Gastroesophageal sphincter (tissue), 3 donors: Measurements from ENCODE around the gene PROZ.

Source experiments
- EP300 ChIP-seq: sonication (generic); formaldehyde crosslinking; IDR thresholded peaks from one replicate; pipeline ENCODE4 v1.6.1; 2017; ENCODE audit warnings: antibody characterized with exemption, mild to moderate bottlenecking
- POLR2A ChIP-seq, 2 donors: fragments of 450-650 bp; IDR thresholded peaks; one replicate each; pipeline ENCODE4 v1.6.1; 2017; ENCODE audit warnings: antibody characterized with exemption in 2 of 2, mild to moderate bottlenecking in 2 of 2, moderate library complexity in 1 of 2
- TF ChIP-seq, protein P1 (sequence below), 4 experiments: fragments of 200-600 bp in 2 of 4; fragments of 450-650 bp in 2 of 4; sonication (generic) in 1 of 4; IDR thresholded peaks; one replicate each; pipeline ENCODE4 v1.5.1; 2017 to 2019; ENCODE audit warnings: antibody characterized with exemption in 4 of 4, mild to moderate bottlenecking in 2 of 4, moderate library complexity in 2 of 4

DNA sequence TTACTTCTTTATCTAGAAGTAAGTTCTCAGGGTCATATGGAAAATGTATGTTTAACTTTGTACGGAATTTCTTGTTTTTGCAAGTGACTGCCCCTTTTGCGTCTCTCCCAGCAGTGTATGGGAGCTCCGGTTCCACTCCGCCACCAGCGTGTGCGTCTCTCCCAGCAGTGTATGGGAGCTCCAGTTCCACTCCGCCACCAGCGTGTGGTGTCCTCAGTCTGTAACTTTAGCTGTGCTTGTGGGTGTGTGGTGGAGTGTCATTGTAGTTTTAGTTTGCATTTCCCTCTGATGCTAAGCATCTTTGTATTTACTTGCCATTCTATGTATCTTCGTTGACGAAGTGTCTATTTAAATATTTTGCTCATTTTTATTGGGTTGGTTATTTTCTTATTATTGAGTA, 53.3 kb downstream of the PROZ start:
- TF ChIP-seq, protein P1, sequence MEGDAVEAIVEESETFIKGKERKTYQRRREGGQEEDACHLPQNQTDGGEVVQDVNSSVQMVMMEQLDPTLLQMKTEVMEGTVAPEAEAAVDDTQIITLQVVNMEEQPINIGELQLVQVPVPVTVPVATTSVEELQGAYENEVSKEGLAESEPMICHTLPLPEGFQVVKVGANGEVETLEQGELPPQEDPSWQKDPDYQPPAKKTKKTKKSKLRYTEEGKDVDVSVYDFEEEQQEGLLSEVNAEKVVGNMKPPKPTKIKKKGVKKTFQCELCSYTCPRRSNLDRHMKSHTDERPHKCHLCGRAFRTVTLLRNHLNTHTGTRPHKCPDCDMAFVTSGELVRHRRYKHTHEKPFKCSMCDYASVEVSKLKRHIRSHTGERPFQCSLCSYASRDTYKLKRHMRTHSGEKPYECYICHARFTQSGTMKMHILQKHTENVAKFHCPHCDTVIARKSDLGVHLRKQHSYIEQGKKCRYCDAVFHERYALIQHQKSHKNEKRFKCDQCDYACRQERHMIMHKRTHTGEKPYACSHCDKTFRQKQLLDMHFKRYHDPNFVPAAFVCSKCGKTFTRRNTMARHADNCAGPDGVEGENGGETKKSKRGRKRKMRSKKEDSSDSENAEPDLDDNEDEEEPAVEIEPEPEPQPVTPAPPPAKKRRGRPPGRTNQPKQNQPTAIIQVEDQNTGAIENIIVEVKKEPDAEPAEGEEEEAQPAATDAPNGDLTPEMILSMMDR (IDR thresholded peaks at IDR 0.05), result no peak
- TF ChIP-seq POLR2A (IDR thresholded peaks at IDR 0.05) (no peak), EP300 (no peak)
